ENCODE measurements around the gene CYP2C9. TPM values are rescaled to one million over a fixed set of nuclear protein-coding genes. Genes with fewer than 3 reads are reported as not detected.
"Not testable (repeated sequence)": the region's sequence is repeated elsewhere in the genome, so short reads cannot be mapped to it uniquely, and the experiment has no call there.

Gene CYP2C9
- total RNA-seq (2014; rRNA removed; shearing (Covaris generic)), result not detected in 2 replicates

GRCh38 chr10:94938383-94938782 is at the start of gene CYP2C9:
Gene CYP2C9, plus strand, starts transcription at chr10:94938658. Its CDS starts 25 bp downstream, at chr10:94938683.
- DNase-seq (ENCODE audit: low spot score), result no peak

- no peak for DNase-seq (ENCODE audit: low spot score)
These were observed 49.3 kb upstream of the CYP2C9 start for GRCh38 chr10:94889123-94889522.

- no peak for DNase-seq (ENCODE audit: low spot score)
These were observed 48.0 kb upstream of the CYP2C9 start for GRCh38 chr10:94890264-94891022.

- DNase-seq (ENCODE audit: low spot score), result not testable (repeated sequence)
These were observed 40.0 kb upstream of the CYP2C9 start for GRCh38 chr10:94898414-94898813.

- DNase-seq (ENCODE audit: low spot score), result no peak
These were observed 36.4 kb upstream of the CYP2C9 start for GRCh38 chr10:94902080-94902479.

GRCh38 chr10:94902570-94902969 is 35.9 kb upstream of the CYP2C9 start:
- no peak for DNase-seq (ENCODE audit: low spot score)

GRCh38 chr10:94904506-94905148 is 33.8 kb upstream of the CYP2C9 start:
- not testable (repeated sequence) for DNase-seq (ENCODE audit: low spot score)

- no peak for DNase-seq (ENCODE audit: low spot score)
These were observed 22.0 kb upstream of the CYP2C9 start for GRCh38 chr10:94916423-94916822.

GRCh38 chr10:94936721-94937120 is 1.7 kb upstream of the CYP2C9 start:
- DNase-seq (ENCODE audit: low spot score), result no peak

- DNase-seq (ENCODE audit: low spot score), result not testable (repeated sequence)
These were observed 5.1 kb downstream of the CYP2C9 start for GRCh38 chr10:94943432-94944103.

GRCh38 chr10:94946181-94946580 is 7.7 kb downstream of the CYP2C9 start:
- DNase-seq (ENCODE audit: low spot score), result not testable (repeated sequence)

GRCh38 chr10:94963901-94964300 is 25.4 kb downstream of the CYP2C9 start:
- DNase-seq (ENCODE audit: low spot score), result peak; percentile 8

GRCh38 chr10:94983555-94983954 is 45.1 kb downstream of the CYP2C9 start:
- no peak for DNase-seq (ENCODE audit: low spot score)

- no peak for DNase-seq (ENCODE audit: low spot score)
These were observed 50.7 kb downstream of the CYP2C9 start for GRCh38 chr10:94989192-94989591.

- DNase-seq (ENCODE audit: low spot score), result no peak
These were observed 52.9 kb downstream of the CYP2C9 start for GRCh38 chr10:94991243-94991888.

GRCh38 chr10:94992811-94993210 is 54.4 kb downstream of the CYP2C9 start:
- no peak for DNase-seq (ENCODE audit: low spot score)

GRCh38 chr10:94997741-94998174 is 59.3 kb downstream of the CYP2C9 start:
- DNase-seq (ENCODE audit: low spot score), result no peak

- DNase-seq (ENCODE audit: low spot score), result no peak
These were observed 88.0 kb downstream of the CYP2C9 start for GRCh38 chr10:95026461-95026860.

GRCh38 chr10:95031656-95032055 is 93.2 kb downstream of the CYP2C9 start:
- DNase-seq (ENCODE audit: low spot score), result no peak

- no peak for DNase-seq (ENCODE audit: low spot score)
These were observed 95.9 kb downstream of the CYP2C9 start for GRCh38 chr10:95034401-95034800.

GRCh38 chr10:95035332-95036295 is 97.2 kb downstream of the CYP2C9 start:
- DNase-seq (ENCODE audit: low spot score), result no peak

All from H4 (cell line).